SK-N-SH treated with all-trans-retinoic acid at 6 μM for 48 hours (cell line): ENCODE data around the gene PLXDC2.

Experiments
- ATAC-seq: fragments of 200-7000 bp; cut with Tn5 transposase; 3 replicates; pipeline ENCODE4 v1.9.1; 2020; ENCODE audit warnings: mild to moderate bottlenecking, moderate library complexity
- ARNTL ChIP-seq: fragments of 450-650 bp; formaldehyde crosslinking; IDR thresholded peaks from 2 replicates; pipeline ENCODE4 v1.5.0; 2020; ENCODE audit warnings: low read depth, mild to moderate bottlenecking, moderate library complexity, borderline replicate concordance
- BACH2 ChIP-seq: fragments of 250-450 bp; sonication (Bioruptor Pico); IDR thresholded peaks from 2 replicates; pipeline ENCODE4 v1.9.0; 2021; ENCODE audit warnings: mild to moderate bottlenecking, borderline replicate concordance
- CSDC2 ChIP-seq: fragments of 250-450 bp; sonication (Bioruptor Pico); IDR thresholded peaks from 2 replicates; pipeline ENCODE4 v1.5.0; 2020; ENCODE audit warnings: mild to moderate bottlenecking, moderate library complexity
- ESRRG ChIP-seq: fragments of 250-450 bp; sonication (Bioruptor Pico); IDR thresholded peaks from 2 replicates; pipeline ENCODE4 v1.6.1; 2021; ENCODE audit warnings: mild to moderate bottlenecking
- ISL1 ChIP-seq: fragments of 250-450 bp; sonication (Bioruptor Pico); IDR thresholded peaks from 2 replicates; pipeline ENCODE4 v2.1.2; 2022; ENCODE audit warnings: mild to moderate bottlenecking, moderate library complexity
- OSR1 ChIP-seq: fragments of 250-450 bp; sonication (Bioruptor Pico); IDR thresholded peaks from 2 replicates; pipeline ENCODE4 v1.8.0; 2022; ENCODE audit warnings: moderate library complexity, mild to moderate bottlenecking, inconsistent platforms
- PPARA ChIP-seq: fragments of 250-450 bp; sonication (Bioruptor Pico); IDR thresholded peaks from 2 replicates; pipeline ENCODE4 v1.5.0; 2020; ENCODE audit warnings: mild to moderate bottlenecking, borderline replicate concordance
- RARB ChIP-seq: fragments of 250-450 bp; sonication (Bioruptor Pico); IDR thresholded peaks from 2 replicates; pipeline ENCODE4 v1.8.0; 2021; ENCODE audit warnings: mild to moderate bottlenecking, moderate library complexity
- SNAI2 ChIP-seq: fragments of 250-450 bp; sonication (Bioruptor Pico); IDR thresholded peaks from 2 replicates; pipeline ENCODE4 v1.5.0; 2020; ENCODE audit warnings: mild to moderate bottlenecking, moderate library complexity
- TCF4 ChIP-seq: fragments of 250-450 bp; sonication (Bioruptor Pico); IDR thresholded peaks from 2 replicates; pipeline ENCODE4 v1.8.0; 2021; ENCODE audit warnings: mild to moderate bottlenecking, moderate library complexity, borderline replicate concordance
- TOX ChIP-seq: fragments of 250-450 bp; sonication (Bioruptor Pico); IDR thresholded peaks from 2 replicates; pipeline ENCODE4 v1.8.0; 2021; ENCODE audit warnings: mild to moderate bottlenecking, moderate library complexity, borderline replicate concordance
- ZC3H10 ChIP-seq: fragments of 250-450 bp; sonication (Bioruptor Pico); IDR thresholded peaks from 2 replicates; pipeline ENCODE4 v1.5.1; 2021; ENCODE audit warnings: mild to moderate bottlenecking, moderate library complexity
- ZFP3 ChIP-seq: fragments of 250-450 bp; sonication (Bioruptor Pico); IDR thresholded peaks from 2 replicates; pipeline ENCODE4 v1.5.0; 2020; ENCODE audit warnings: mild to moderate bottlenecking, moderate library complexity
- ZFP30 ChIP-seq: fragments of 450-650 bp; formaldehyde crosslinking; IDR thresholded peaks from 2 replicates; pipeline ENCODE4 v1.5.0; 2022; ENCODE audit warnings: mild to moderate bottlenecking, moderate library complexity
- ZNF565 ChIP-seq: fragments of 450-650 bp; formaldehyde crosslinking; conservative IDR thresholded peaks from 2 replicates; pipeline ENCODE4 v1.5.0; 2020; ENCODE audit warnings: low read depth, mild to moderate bottlenecking, moderate library complexity
- ZNF70 ChIP-seq: fragments of 450-650 bp; formaldehyde crosslinking; IDR thresholded peaks from 2 replicates; pipeline ENCODE4 v1.5.0; 2020; ENCODE audit warnings: mild to moderate bottlenecking, moderate library complexity
- ZNF8 ChIP-seq: fragments of 450-650 bp; formaldehyde crosslinking; IDR thresholded peaks from 2 replicates; pipeline ENCODE4 v1.5.0; 2020; ENCODE audit warnings: mild to moderate bottlenecking, moderate library complexity
- TF ChIP-seq, protein P1 (sequence below): fragments of 250-450 bp; sonication (Bioruptor Pico); IDR thresholded peaks from 2 replicates; pipeline ENCODE4 v1.8.0; 2021; ENCODE audit warnings: low read depth, mild to moderate bottlenecking, moderate library complexity, borderline replicate concordance
- TF ChIP-seq, protein P2 (sequence below): fragments of 250-450 bp; sonication (Bioruptor Pico); IDR thresholded peaks from 2 replicates; pipeline ENCODE4 v1.5.1; 2020; ENCODE audit warnings: low read depth, mild to moderate bottlenecking, moderate library complexity
- TF ChIP-seq, protein P3 (sequence below): fragments of 250-450 bp; sonication (Bioruptor Pico); IDR thresholded peaks from 2 replicates; pipeline ENCODE4 v1.8.0; 2020; ENCODE audit warnings: mild to moderate bottlenecking, moderate library complexity, borderline replicate concordance
- TF ChIP-seq, protein P4 (sequence below): fragments of 250-450 bp; sonication (Bioruptor Pico); IDR thresholded peaks from 2 replicates; pipeline ENCODE4 v1.5.1; 2021; ENCODE audit warnings: mild to moderate bottlenecking, moderate library complexity
- TF ChIP-seq, protein P5 (sequence below): fragments of 250-450 bp; sonication (Bioruptor Pico); IDR thresholded peaks from 2 replicates; pipeline ENCODE4 v1.5.0; 2020; ENCODE audit warnings: mild to moderate bottlenecking, moderate library complexity

Gene PLXDC2

DNA sequence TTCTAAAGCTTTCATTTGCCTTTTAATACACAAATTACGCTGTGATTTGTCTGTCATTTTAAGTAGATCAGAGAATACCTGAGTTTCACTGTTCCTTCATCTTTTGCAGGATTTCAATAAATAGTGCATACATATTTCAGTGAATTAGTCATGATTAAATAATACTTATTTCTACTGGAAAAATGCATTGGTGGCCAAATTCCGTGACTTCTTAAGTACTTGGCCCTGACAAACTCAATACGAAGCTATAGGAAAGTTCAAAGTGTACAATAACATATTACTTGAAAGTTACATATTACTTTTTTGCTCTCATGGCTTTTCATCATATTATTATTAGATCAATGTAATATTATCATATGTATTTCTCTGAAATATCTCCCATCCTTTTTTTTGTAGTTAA lies 16.1 kb upstream of the PLXDC2 start:
- no peak for ATAC-seq
- TF ChIP-seq ZFP3 (CRISPR knock-in tag), result no peak
- TF ChIP-seq TCF4 (CRISPR knock-in tag), result no peak
- TF ChIP-seq ESRRG (CRISPR knock-in tag), result no peak
- TF ChIP-seq ZNF70 (CRISPR knock-in tag), result no peak
- TF ChIP-seq ISL1 (CRISPR knock-in tag), result no peak
- TF ChIP-seq, protein P1, sequence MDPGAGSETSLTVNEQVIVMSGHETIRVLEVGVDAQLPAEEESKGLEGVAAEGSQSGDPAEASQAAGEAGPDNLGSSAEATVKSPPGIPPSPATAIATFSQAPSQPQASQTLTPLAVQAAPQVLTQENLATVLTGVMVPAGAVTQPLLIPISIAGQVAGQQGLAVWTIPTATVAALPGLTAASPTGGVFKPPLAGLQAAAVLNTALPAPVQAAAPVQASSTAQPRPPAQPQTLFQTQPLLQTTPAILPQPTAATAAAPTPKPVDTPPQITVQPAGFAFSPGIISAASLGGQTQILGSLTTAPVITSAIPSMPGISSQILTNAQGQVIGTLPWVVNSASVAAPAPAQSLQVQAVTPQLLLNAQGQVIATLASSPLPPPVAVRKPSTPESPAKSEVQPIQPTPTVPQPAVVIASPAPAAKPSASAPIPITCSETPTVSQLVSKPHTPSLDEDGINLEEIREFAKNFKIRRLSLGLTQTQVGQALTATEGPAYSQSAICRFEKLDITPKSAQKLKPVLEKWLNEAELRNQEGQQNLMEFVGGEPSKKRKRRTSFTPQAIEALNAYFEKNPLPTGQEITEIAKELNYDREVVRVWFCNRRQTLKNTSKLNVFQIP (CRISPR knock-in tag), result no peak
- TF ChIP-seq, protein P2, sequence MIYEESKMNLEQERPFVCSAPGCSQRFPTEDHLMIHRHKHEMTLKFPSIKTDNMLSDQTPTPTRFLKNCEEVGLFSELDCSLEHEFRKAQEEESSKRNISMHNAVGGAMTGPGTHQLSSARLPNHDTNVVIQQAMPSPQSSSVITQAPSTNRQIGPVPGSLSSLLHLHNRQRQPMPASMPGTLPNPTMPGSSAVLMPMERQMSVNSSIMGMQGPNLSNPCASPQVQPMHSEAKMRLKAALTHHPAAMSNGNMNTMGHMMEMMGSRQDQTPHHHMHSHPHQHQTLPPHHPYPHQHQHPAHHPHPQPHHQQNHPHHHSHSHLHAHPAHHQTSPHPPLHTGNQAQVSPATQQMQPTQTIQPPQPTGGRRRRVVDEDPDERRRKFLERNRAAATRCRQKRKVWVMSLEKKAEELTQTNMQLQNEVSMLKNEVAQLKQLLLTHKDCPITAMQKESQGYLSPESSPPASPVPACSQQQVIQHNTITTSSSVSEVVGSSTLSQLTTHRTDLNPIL (CRISPR knock-in tag), result no peak
- TF ChIP-seq, protein P3, sequence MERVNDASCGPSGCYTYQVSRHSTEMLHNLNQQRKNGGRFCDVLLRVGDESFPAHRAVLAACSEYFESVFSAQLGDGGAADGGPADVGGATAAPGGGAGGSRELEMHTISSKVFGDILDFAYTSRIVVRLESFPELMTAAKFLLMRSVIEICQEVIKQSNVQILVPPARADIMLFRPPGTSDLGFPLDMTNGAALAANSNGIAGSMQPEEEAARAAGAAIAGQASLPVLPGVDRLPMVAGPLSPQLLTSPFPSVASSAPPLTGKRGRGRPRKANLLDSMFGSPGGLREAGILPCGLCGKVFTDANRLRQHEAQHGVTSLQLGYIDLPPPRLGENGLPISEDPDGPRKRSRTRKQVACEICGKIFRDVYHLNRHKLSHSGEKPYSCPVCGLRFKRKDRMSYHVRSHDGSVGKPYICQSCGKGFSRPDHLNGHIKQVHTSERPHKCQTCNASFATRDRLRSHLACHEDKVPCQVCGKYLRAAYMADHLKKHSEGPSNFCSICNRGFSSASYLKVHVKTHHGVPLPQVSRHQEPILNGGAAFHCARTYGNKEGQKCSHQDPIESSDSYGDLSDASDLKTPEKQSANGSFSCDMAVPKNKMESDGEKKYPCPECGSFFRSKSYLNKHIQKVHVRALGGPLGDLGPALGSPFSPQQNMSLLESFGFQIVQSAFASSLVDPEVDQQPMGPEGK (CRISPR knock-in tag), result no peak
- no peak for TF ChIP-seq ARNTL (CRISPR knock-in tag)
- TF ChIP-seq TOX (CRISPR knock-in tag), result no peak
- TF ChIP-seq BACH2 (CRISPR knock-in tag), result no peak
- TF ChIP-seq, protein P4, sequence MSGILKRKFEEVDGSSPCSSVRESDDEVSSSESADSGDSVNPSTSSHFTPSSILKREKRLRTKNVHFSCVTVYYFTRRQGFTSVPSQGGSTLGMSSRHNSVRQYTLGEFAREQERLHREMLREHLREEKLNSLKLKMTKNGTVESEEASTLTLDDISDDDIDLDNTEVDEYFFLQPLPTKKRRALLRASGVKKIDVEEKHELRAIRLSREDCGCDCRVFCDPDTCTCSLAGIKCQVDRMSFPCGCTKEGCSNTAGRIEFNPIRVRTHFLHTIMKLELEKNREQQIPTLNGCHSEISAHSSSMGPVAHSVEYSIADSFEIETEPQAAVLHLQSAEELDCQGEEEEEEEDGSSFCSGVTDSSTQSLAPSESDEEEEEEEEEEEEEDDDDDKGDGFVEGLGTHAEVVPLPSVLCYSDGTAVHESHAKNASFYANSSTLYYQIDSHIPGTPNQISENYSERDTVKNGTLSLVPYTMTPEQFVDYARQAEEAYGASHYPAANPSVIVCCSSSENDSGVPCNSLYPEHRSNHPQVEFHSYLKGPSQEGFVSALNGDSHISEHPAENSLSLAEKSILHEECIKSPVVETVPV (CRISPR knock-in tag), result no peak
- TF ChIP-seq ZFP30 (CRISPR knock-in tag), result no peak
- no peak for TF ChIP-seq SNAI2 (CRISPR knock-in tag)
- TF ChIP-seq OSR1 (CRISPR knock-in tag), result no peak
- TF ChIP-seq CSDC2 (CRISPR knock-in tag), result no peak
- no peak for TF ChIP-seq RARB (CRISPR knock-in tag)
- TF ChIP-seq PPARA (CRISPR knock-in tag), result no peak
- no peak for TF ChIP-seq ZNF565 (CRISPR knock-in tag)
- TF ChIP-seq ZNF8 (CRISPR knock-in tag), result no peak

DNA sequence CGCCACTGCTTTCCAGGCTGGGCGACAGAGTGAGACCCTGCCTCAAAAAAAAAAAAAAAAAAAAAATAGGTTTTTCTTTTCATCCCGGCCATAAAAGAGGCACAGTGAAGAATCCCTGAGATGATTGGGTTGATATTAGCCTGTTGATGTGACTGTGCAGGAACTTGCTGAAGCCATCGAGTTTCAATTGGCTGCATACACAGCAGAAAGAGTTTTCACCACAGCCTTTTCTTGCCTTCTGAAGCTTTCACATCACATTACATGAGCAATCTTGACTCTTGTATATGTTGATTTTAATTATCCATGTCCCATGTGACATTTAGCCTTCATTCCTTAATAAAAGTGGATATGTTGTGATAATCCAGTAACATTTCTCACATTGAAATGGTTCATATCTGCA lies 14.9 kb upstream of the PLXDC2 start:
- no peak for TF ChIP-seq RARB (CRISPR knock-in tag)
- no peak for TF ChIP-seq TOX (CRISPR knock-in tag)
- no peak for ATAC-seq

DNA sequence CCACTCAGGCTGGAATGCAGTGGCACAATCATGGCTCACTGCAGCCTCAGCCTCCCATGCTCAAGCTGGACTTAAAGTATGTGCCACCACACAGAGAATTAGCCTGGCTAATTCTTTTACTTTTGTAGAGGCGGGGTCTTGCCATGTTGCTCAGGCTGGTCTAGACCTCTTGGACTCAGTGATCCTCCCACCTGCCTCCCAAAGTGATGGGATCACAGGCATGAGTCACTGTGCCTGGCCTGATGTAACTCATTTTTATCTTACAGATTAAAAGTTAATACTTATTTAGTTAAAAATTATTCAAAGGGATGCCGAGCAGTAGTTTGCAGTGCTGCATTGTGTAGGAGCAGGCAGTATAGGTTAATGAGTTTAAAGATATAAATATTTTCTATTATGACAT lies 12.6 kb upstream of the PLXDC2 start:
- no peak for ATAC-seq
- no peak for TF ChIP-seq ZC3H10
- TF ChIP-seq PPARA (CRISPR knock-in tag), result no peak
- TF ChIP-seq, protein P5, sequence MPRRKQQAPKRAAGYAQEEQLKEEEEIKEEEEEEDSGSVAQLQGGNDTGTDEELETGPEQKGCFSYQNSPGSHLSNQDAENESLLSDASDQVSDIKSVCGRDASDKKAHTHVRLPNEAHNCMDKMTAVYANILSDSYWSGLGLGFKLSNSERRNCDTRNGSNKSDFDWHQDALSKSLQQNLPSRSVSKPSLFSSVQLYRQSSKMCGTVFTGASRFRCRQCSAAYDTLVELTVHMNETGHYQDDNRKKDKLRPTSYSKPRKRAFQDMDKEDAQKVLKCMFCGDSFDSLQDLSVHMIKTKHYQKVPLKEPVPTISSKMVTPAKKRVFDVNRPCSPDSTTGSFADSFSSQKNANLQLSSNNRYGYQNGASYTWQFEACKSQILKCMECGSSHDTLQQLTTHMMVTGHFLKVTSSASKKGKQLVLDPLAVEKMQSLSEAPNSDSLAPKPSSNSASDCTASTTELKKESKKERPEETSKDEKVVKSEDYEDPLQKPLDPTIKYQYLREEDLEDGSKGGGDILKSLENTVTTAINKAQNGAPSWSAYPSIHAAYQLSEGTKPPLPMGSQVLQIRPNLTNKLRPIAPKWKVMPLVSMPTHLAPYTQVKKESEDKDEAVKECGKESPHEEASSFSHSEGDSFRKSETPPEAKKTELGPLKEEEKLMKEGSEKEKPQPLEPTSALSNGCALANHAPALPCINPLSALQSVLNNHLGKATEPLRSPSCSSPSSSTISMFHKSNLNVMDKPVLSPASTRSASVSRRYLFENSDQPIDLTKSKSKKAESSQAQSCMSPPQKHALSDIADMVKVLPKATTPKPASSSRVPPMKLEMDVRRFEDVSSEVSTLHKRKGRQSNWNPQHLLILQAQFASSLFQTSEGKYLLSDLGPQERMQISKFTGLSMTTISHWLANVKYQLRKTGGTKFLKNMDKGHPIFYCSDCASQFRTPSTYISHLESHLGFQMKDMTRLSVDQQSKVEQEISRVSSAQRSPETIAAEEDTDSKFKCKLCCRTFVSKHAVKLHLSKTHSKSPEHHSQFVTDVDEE (CRISPR knock-in tag), result no peak
